K562 (cell line): ENCODE results near the gene PHYKPL. TPM values are rescaled to one million over a fixed set of nuclear protein-coding genes. Genes with fewer than 3 reads are reported as not detected.
A peak's percentile ranks its signal among the peaks of the same experiment; 100 is the strongest.

Experiments
- CTBP1 ChIP-seq: fragments of 450-650 bp; IDR thresholded peaks from 2 replicates; pipeline ENCODE4 v1.6.1; 2016; ENCODE audit warnings: borderline replicate concordance
- DLX4 ChIP-seq: fragments of 250-450 bp; sonication (Bioruptor Pico); IDR thresholded peaks from 2 replicates; pipeline ENCODE4 v1.6.1; 2021; ENCODE audit warnings: mild to moderate bottlenecking
- HMBOX1 ChIP-seq: sonication (generic); IDR thresholded peaks from 2 replicates; pipeline ENCODE4 v1.6.1; 2016
- NELFE ChIP-seq: IDR thresholded peaks from 2 replicates; pipeline ENCODE4 v1.6.1; 2011; ENCODE audit warnings: mild to moderate bottlenecking; ENCODE audit not compliant: insufficient read depth, insufficient read length
- RERE ChIP-seq: sonication (generic); formaldehyde crosslinking; IDR thresholded peaks from 2 replicates; pipeline ENCODE4 v1.8.0; 2023; ENCODE audit warnings: missing genetic modification reagents, mild to moderate bottlenecking, borderline replicate concordance
- SMC3 ChIP-seq: conservative IDR thresholded peaks from 2 replicates; pipeline ENCODE4 v1.6.1; 2011; ENCODE audit warnings: low read depth, low read length, improper control_type of control experiment; ENCODE audit not compliant: insufficient read depth
- TAF15 ChIP-seq: fragments of 200-400 bp; formaldehyde crosslinking; IDR thresholded peaks from 2 replicates; pipeline ENCODE4 v1.6.1; 2017; ENCODE audit warnings: mild to moderate bottlenecking, low read depth, low read length, moderate library complexity
- ZHX1 ChIP-seq: fragments of 150-350 bp; conservative IDR thresholded peaks from 2 replicates; pipeline ENCODE4 v1.6.1; 2014; ENCODE audit warnings: low read length
- ZNF280B ChIP-seq: fragments of 250-450 bp; sonication (Bioruptor Pico); IDR thresholded peaks from 2 replicates; pipeline ENCODE4 v1.5.1; 2021; ENCODE audit warnings: mild to moderate bottlenecking
- polyA plus RNA-seq, 8 experiments: library from polyadenylated mRNA; depleted of rRNA in 4 of 8; stranded (reverse) in 5 of 8; unstranded in 3 of 8; fragments of >200 nt; fragmentation: Nextera tagmentation in 2 of 8; fragmentation: Illumina TruSeq in 1 of 8; extraction: Ambion mirVana in 2 of 8; extraction: Trizol in 1 of 8; gene quantifications; 2 replicates each; pipeline versions ENCODE4 v1.2.1 to v1.2.3, GENCODE V29; 2011 to 2014; ENCODE audit warnings: inconsistent platforms in 1 of 8, missing spikeins in 1 of 8
- total RNA-seq, 7 experiments: library from RNA; depleted of rRNA in 6 of 7; stranded (reverse); fragments of >200 nt in 6 of 7; fragmentation: Illumina TruSeq in 2 of 7; extraction: Trizol in 2 of 7; gene quantifications; 2 replicates each; pipeline versions ENCODE4 v1.2.1 to v1.2.3, GENCODE V29; 2011 to 2021; ENCODE audit warnings: low replicate concordance in 1 of 7

The PHYKPL gene
- total and polyA plus RNA-seq, 9 of the 15 experiments (the other 6 are each of a cell fraction or from before 2014, with no cell fraction given), result 4.7 to 34.7 (median 18.6) TPM

GRCh38 chr5:178279723-178280438 lies 47.3 kb upstream of the PHYKPL start (continued):
- no peak for TF ChIP-seq TAF15
- TF ChIP-seq ZHX1, result 0 out of 2 replicates have a peak, but pooled peaks have one; percentile 33
- no peak for TF ChIP-seq NELFE
- no peak for TF ChIP-seq ZNF280B (CRISPR knock-in tag)
- peak; percentile 49; the same call in 1 of the 2 replicates for TF ChIP-seq CTBP1
- TF ChIP-seq SMC3, result peak; percentile 93
- no peak for TF ChIP-seq RERE (CRISPR knock-in tag)
- no peak for TF ChIP-seq DLX4 (CRISPR knock-in tag)
- TF ChIP-seq HMBOX1, result no peak
